ENCODE data around the gene SV2C. TPM values are rescaled to one million over a fixed set of nuclear protein-coding genes. Genes with fewer than 3 reads are reported as not detected.
A peak's percentile ranks its signal among the peaks of the same experiment; 100 is the strongest.
"Not testable (repeated sequence)": the region's sequence is repeated elsewhere in the genome, so short reads cannot be mapped to it uniquely, and the experiment has no call there.

SV2C gene
- total and polyA plus RNA-seq, 9 donors, result under 0.01 to 0.09 (median 0.03) TPM; not detected in 1

DNA sequence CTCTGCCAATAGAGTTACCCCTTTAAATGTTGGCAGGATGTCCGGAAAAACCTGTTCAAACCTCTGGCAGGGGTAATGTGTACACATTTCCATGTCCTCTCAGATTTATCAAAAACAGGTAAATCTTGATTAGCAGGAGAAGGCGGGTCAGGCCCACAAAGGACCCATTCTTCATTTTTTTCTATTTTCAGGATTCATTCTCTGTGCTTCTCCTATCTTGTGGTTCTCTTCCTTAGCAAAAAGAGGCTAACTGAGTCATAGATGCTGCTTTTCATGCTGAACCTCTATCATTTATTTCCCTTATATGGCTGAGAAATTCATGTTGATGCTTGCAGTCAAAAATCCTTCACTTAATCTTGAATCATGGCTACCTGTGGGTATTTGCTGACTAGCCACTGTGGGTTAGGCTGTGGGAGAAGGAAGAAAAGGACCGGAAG lies 207.2 kb downstream of the SV2C start:
- no peak for DNase-seq
- 100% methylated on average over 1 of the region's 3 CpGs for WGBS (ENCODE audit: insufficient coverage)
- H3K27ac ChIP-seq (ENCODE audit: low read length), result no peak overlapping the region
- H3K4me3 ChIP-seq (ENCODE audit: low read length), result no peak overlapping the region
- H3K36me3 ChIP-seq (ENCODE audit: control insufficient read depth, insufficient read depth, low read length), result no peaks in the 10 kb centered on the region
- H3K9me3 ChIP-seq (replicated peaks; ENCODE audit: control insufficient read depth, low read depth, low read length), result no peaks in the 10 kb centered on the region
- H3K27me3 ChIP-seq (ENCODE audit: control insufficient read depth, insufficient read depth, low read length), result no peaks in the 10 kb centered on the region
- H3K4me1 ChIP-seq (ENCODE audit: control insufficient read depth, insufficient read depth, low read length), result no peaks in the 10 kb centered on the region

DNA sequence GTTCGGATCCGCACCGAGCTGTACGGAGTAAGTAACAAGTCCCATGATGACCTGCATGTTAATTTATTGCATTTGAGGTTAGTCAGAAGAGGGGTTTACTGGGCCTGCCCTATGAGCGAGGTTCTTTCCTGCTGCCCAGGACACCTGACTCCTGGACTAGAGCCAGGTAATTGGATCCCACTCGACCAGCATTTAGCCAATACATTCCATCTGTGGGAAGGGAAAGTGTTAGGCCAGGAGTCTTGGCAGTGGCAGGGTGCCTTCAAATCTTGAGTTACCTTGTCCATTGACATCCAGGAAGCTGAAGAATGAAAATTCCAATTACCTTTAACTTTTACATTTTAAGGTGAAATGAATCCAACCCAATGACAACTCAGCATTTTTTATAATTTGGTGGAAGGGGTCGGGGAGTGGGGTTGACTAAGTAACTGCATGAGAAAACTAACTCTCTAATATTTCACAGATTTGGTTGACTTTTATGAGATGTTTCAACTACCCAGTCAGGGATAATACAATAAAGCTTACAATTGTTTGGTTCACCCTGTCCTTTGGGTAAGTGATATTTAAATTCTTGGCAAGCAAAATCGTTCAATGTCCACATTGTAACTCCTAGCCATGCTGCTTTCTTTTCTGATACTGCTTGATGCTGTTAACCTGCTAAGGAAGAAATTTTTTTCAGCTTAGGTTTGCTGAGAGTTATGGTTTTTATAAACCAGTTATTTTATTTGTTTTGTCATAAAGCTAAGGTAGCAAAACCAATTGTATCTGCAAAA lies 208.3 kb downstream of the SV2C start:
- 61% methylated on average over 5 of the region's 8 CpGs for WGBS (ENCODE audit: insufficient coverage)
- Histone ChIP-seq H3K4me3 (ENCODE audit: low read length) (no peak overlapping the region), H3K27me3 (ENCODE audit: control insufficient read depth, insufficient read depth, low read length) (no peaks in the 10 kb centered on the region), H3K27ac (ENCODE audit: low read length) (no peak overlapping the region), H3K9me3 (replicated peaks; ENCODE audit: control insufficient read depth, low read depth, low read length) (no peaks in the 10 kb centered on the region), H3K36me3 (ENCODE audit: control insufficient read depth, insufficient read depth, low read length) (no peaks in the 10 kb centered on the region), H3K4me1 (ENCODE audit: control insufficient read depth, insufficient read depth, low read length) (no peaks in the 10 kb centered on the region)
- no peak for DNase-seq

GRCh38 chr5:76292620-76293322 lies 209.6 kb downstream of the SV2C start:
- WGBS (ENCODE audit: insufficient coverage), result no CpG with 5 or more reads among the region's 2 CpGs
- H3K27ac ChIP-seq (ENCODE audit: low read length), result no peak overlapping the region
- peak; percentile 61 for DNase-seq

GRCh38 chr5:76294573-76294972 lies 211.4 kb downstream of the SV2C start:
- no peaks in the 10 kb centered on the region for H3K36me3 ChIP-seq (ENCODE audit: control insufficient read depth, insufficient read depth, low read length)
- peak; percentile 46 for DNase-seq
- H3K4me3 ChIP-seq (ENCODE audit: low read length), result no peak overlapping the region
- no peak overlapping the region for H3K27ac ChIP-seq (ENCODE audit: low read length)
- H3K4me1 ChIP-seq (ENCODE audit: control insufficient read depth, insufficient read depth, low read length), result no peaks in the 10 kb centered on the region
- no CpG with 5 or more reads among the region's 4 CpGs for WGBS (ENCODE audit: insufficient coverage)
- no peaks in the 10 kb centered on the region for H3K27me3 ChIP-seq (ENCODE audit: control insufficient read depth, insufficient read depth, low read length)
- no peaks in the 10 kb centered on the region for H3K9me3 ChIP-seq (replicated peaks; ENCODE audit: control insufficient read depth, low read depth, low read length)

More at GRCh38 chr5:76292620-76293322, 209.6 kb downstream of the SV2C start:
- Histone ChIP-seq H3K4me3 (ENCODE audit: low read length) (no peak overlapping the region), H3K4me1 (ENCODE audit: control insufficient read depth, insufficient read depth, low read length) (no peaks in the 10 kb centered on the region), H3K9me3 (replicated peaks; ENCODE audit: control insufficient read depth, low read depth, low read length) (no peaks in the 10 kb centered on the region), H3K36me3 (ENCODE audit: control insufficient read depth, insufficient read depth, low read length) (no peaks in the 10 kb centered on the region), H3K27me3 (ENCODE audit: control insufficient read depth, insufficient read depth, low read length) (no peaks in the 10 kb centered on the region)

DNA sequence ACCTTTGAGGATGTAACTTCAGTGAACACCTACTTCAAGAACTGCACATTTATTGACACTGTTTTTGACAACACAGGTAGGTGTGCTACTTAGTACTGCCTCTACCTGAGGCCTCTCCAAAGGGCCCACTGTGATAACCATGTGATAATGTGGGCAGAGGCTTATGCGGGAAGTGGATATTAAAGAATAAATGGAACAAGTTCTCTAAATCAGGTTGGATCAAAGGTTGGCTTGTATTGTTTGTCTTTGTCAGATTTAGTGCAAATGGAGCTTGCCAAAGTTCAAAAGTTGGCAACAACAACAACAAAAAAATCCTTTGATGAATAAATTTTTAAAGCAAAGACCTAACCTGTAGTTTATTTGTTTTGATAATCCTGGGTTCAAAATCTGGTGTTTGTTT lies 215.7 kb downstream of the SV2C start:
- Histone ChIP-seq H3K9me3 (replicated peaks; ENCODE audit: control insufficient read depth, low read depth, low read length) (no peaks in the 10 kb centered on the region), H3K36me3 (ENCODE audit: control insufficient read depth, insufficient read depth, low read length) (no peaks in the 10 kb centered on the region), H3K27ac (ENCODE audit: low read length) (no peak overlapping the region), H3K4me3 (ENCODE audit: low read length) (no peak overlapping the region), H3K27me3 (ENCODE audit: control insufficient read depth, insufficient read depth, low read length) (no peaks in the 10 kb centered on the region), H3K4me1 (ENCODE audit: control insufficient read depth, insufficient read depth, low read length) (no peaks in the 10 kb centered on the region)
- DNase-seq, result no peak
- WGBS (ENCODE audit: insufficient coverage), result 100% methylated on average over 1 of the region's 1 CpG

- 100% methylated on average over 1 of the region's 2 CpGs for WGBS (ENCODE audit: insufficient coverage)
These were observed 216.4 kb downstream of the SV2C start for GRCh38 chr5:76299592-76299991.

GRCh38 chr5:76301932-76302331 lies 218.7 kb downstream of the SV2C start:
- H3K4me3 ChIP-seq (ENCODE audit: low read length); H3K4me1 ChIP-seq (ENCODE audit: control insufficient read depth, insufficient read depth, low read length); DNase-seq; H3K9me3 ChIP-seq (replicated peaks; ENCODE audit: control insufficient read depth, low read depth, low read length); H3K27me3 ChIP-seq (ENCODE audit: control insufficient read depth, insufficient read depth, low read length); H3K27ac ChIP-seq (ENCODE audit: low read length); H3K36me3 ChIP-seq (ENCODE audit: control insufficient read depth, insufficient read depth, low read length): not testable (repeated sequence)
- no CpG with 5 or more reads among the region's 1 CpG for WGBS (ENCODE audit: insufficient coverage)

More at GRCh38 chr5:76299592-76299991, 216.4 kb downstream of the SV2C start:
- Histone ChIP-seq H3K27ac (ENCODE audit: low read length) (no peak overlapping the region), H3K4me1 (ENCODE audit: control insufficient read depth, insufficient read depth, low read length) (no peaks in the 10 kb centered on the region), H3K27me3 (ENCODE audit: control insufficient read depth, insufficient read depth, low read length) (no peaks in the 10 kb centered on the region), H3K4me3 (ENCODE audit: low read length) (no peak overlapping the region), H3K36me3 (ENCODE audit: control insufficient read depth, insufficient read depth, low read length) (no peaks in the 10 kb centered on the region), H3K9me3 (replicated peaks; ENCODE audit: control insufficient read depth, low read depth, low read length) (no peaks in the 10 kb centered on the region)
- DNase-seq, result no peak

GRCh38 chr5:76302661-76303060 lies 219.5 kb downstream of the SV2C start:
- H3K27me3 ChIP-seq (ENCODE audit: control insufficient read depth, insufficient read depth, low read length); H3K9me3 ChIP-seq (replicated peaks; ENCODE audit: control insufficient read depth, low read depth, low read length); H3K27ac ChIP-seq (ENCODE audit: low read length); H3K36me3 ChIP-seq (ENCODE audit: control insufficient read depth, insufficient read depth, low read length); DNase-seq; H3K4me3 ChIP-seq (ENCODE audit: low read length); H3K4me1 ChIP-seq (ENCODE audit: control insufficient read depth, insufficient read depth, low read length): not testable (repeated sequence)

GRCh38 chr5:76303921-76304320 lies 220.7 kb downstream of the SV2C start:
- DNase-seq, result no peak
- H3K27me3 ChIP-seq (ENCODE audit: control insufficient read depth, insufficient read depth, low read length), result no peaks in the 10 kb centered on the region
- H3K9me3 ChIP-seq (replicated peaks; ENCODE audit: control insufficient read depth, low read depth, low read length), result no peaks in the 10 kb centered on the region
- no peaks in the 10 kb centered on the region for H3K4me1 ChIP-seq (ENCODE audit: control insufficient read depth, insufficient read depth, low read length)
- whole genome bisulfite sequencing (ENCODE audit: insufficient coverage), result 50% methylated on average over 1 of the region's 7 CpGs
- no peaks in the 10 kb centered on the region for H3K36me3 ChIP-seq (ENCODE audit: control insufficient read depth, insufficient read depth, low read length)
- H3K27ac ChIP-seq (ENCODE audit: low read length), result no peak overlapping the region
- no peak overlapping the region for H3K4me3 ChIP-seq (ENCODE audit: low read length)

GRCh38 chr5:76305269-76305668 lies 222.1 kb downstream of the SV2C start:
- no peak overlapping the region for H3K4me3 ChIP-seq (ENCODE audit: low read length)
- no peaks in the 10 kb centered on the region for H3K4me1 ChIP-seq (ENCODE audit: control insufficient read depth, insufficient read depth, low read length)
- no peaks in the 10 kb centered on the region for H3K9me3 ChIP-seq (replicated peaks; ENCODE audit: control insufficient read depth, low read depth, low read length)
- H3K27ac ChIP-seq (ENCODE audit: low read length), result peak overlapping the region; percentile 13
- no CpG with 5 or more reads among the region's 2 CpGs for WGBS (ENCODE audit: insufficient coverage)
- no peaks in the 10 kb centered on the region for H3K27me3 ChIP-seq (ENCODE audit: control insufficient read depth, insufficient read depth, low read length)
- DNase-seq, result peak; percentile 52
- H3K36me3 ChIP-seq (ENCODE audit: control insufficient read depth, insufficient read depth, low read length), result no peaks in the 10 kb centered on the region
